OCI-LY1 (cell line): ENCODE data around the gene MNAT1.

Source experiments
- H2AFZ ChIP-seq: fragments of 200-600 bp; sonication (generic), shearing (Covaris generic); 2 replicates; pipeline ENCODE4 v1.6.0; 2014; ENCODE audit warnings: antibody characterized with exemption, mild to moderate bottlenecking, low read length
- H3F3A ChIP-seq: fragments of 200-600 bp; sonication (generic), shearing (Covaris generic); 2 replicates; pipeline ENCODE4 v1.6.0; 2014; ENCODE audit warnings: mild to moderate bottlenecking, antibody characterized with exemption, low read length, moderate library complexity; ENCODE audit not compliant: insufficient read depth
- H3K27ac ChIP-seq: fragments of 200-600 bp; sonication (generic); 2 replicates; pipeline ENCODE4 v1.5.1; 2014; ENCODE audit warnings: low read length, mixed run types, mild to moderate bottlenecking, low read depth; ENCODE audit not compliant: poor library complexity, severe bottlenecking
- H3K27me3 ChIP-seq: fragments of 200-600 bp; sonication (generic); 2 replicates; pipeline ENCODE4 v1.6.0; 2014; ENCODE audit warnings: antibody characterized with exemption, mild to moderate bottlenecking, low read length, moderate library complexity; ENCODE audit not compliant: insufficient read depth
- H3K36me3 ChIP-seq: fragments of 200-600 bp; sonication (generic); 2 replicates; pipeline ENCODE4 v1.6.1; 2014; ENCODE audit warnings: mild to moderate bottlenecking, antibody characterized with exemption, low read length, moderate library complexity, mixed read lengths; ENCODE audit not compliant: insufficient read depth
- H3K4me1 ChIP-seq: fragments of 200-600 bp; sonication (generic); 2 replicates; pipeline ENCODE4 v1.5.1; 2014; ENCODE audit warnings: mild to moderate bottlenecking, low read length, moderate library complexity; ENCODE audit not compliant: insufficient read depth, severe bottlenecking
- H3K4me2 ChIP-seq: fragments of 200-600 bp; sonication (generic), shearing (Covaris generic); 2 replicates; pipeline ENCODE4 v1.6.1; 2014; ENCODE audit warnings: low read length
- H3K4me3 ChIP-seq: fragments of 200-600 bp; sonication (generic); 2 replicates; pipeline ENCODE4 v1.5.1; 2014; ENCODE audit warnings: low read length, low read depth, mild to moderate bottlenecking, mixed read lengths; ENCODE audit not compliant: poor library complexity, severe bottlenecking
- H3K79me2 ChIP-seq: fragments of 200-600 bp; shearing (Covaris generic); 2 replicates; pipeline ENCODE4 v1.6.1; 2016; ENCODE audit warnings: mixed run types, low read length, mixed read lengths; ENCODE audit not compliant: insufficient read depth
- H3K9ac ChIP-seq: fragments of 200-600 bp; sonication (generic), shearing (Covaris generic); 2 replicates; pipeline ENCODE4 v1.6.1; 2014; ENCODE audit warnings: mild to moderate bottlenecking, low read length, mixed read lengths
- H3K9me2 ChIP-seq: fragments of 200-600 bp; sonication (generic), shearing (Covaris generic); 2 replicates; pipeline ENCODE4 v1.6.1; 2014; ENCODE audit warnings: low read depth, mild to moderate bottlenecking, low read length, mixed read lengths
- H3K9me3 ChIP-seq: fragments of 200-600 bp; shearing (Covaris generic); 2 replicates; pipeline ENCODE4 v1.6.1; 2014; ENCODE audit warnings: low read length, mixed read lengths
- H4K20me1 ChIP-seq: fragments of 200-600 bp; sonication (generic), shearing (Covaris generic); 2 replicates; pipeline ENCODE4 v1.6.0; 2016; ENCODE audit warnings: mild to moderate bottlenecking, low read length; ENCODE audit not compliant: insufficient read depth
- EZH2 ChIP-seq: fragments of 200-600 bp; sonication (generic), shearing (Covaris generic); IDR thresholded peaks from 2 replicates; pipeline ENCODE4 v1.8.0; 2017; ENCODE audit warnings: borderline replicate concordance, mixed run types, mild to moderate bottlenecking, antibody characterized with exemption, low read length, moderate library complexity, mixed read lengths
- TF ChIP-seq, protein P1 (sequence below): fragments of 200-600 bp; sonication (generic), shearing (Covaris generic); IDR thresholded peaks from 2 replicates; pipeline ENCODE4 v1.5.1; 2017; ENCODE audit warnings: mild to moderate bottlenecking, antibody characterized with exemption, low read length, moderate library complexity, mixed read lengths

The MNAT1 gene

GRCh38 chr14:60980811-60981632 lies 246.5 kb downstream of the MNAT1 start, which contains the start of the genes SLC38A6 and TRMT5:
Gene SLC38A6 (plus strand): TSS chr14:60981245. CDS start chr14:60981278, 33 bp downstream.
Gene TRMT5 (minus strand): TSS chr14:60981079. CDS start chr14:60980973, 106 bp downstream.
- H3K27me3 ChIP-seq = no peaks in the 10 kb centered on the region
- H3K4me3 ChIP-seq = peak within 1 kb of the TSS; percentile 86
- no peak for TF ChIP-seq EZH2
- TF ChIP-seq, protein P1, sequence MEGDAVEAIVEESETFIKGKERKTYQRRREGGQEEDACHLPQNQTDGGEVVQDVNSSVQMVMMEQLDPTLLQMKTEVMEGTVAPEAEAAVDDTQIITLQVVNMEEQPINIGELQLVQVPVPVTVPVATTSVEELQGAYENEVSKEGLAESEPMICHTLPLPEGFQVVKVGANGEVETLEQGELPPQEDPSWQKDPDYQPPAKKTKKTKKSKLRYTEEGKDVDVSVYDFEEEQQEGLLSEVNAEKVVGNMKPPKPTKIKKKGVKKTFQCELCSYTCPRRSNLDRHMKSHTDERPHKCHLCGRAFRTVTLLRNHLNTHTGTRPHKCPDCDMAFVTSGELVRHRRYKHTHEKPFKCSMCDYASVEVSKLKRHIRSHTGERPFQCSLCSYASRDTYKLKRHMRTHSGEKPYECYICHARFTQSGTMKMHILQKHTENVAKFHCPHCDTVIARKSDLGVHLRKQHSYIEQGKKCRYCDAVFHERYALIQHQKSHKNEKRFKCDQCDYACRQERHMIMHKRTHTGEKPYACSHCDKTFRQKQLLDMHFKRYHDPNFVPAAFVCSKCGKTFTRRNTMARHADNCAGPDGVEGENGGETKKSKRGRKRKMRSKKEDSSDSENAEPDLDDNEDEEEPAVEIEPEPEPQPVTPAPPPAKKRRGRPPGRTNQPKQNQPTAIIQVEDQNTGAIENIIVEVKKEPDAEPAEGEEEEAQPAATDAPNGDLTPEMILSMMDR = no peak
- H3F3A ChIP-seq = no peaks in the 10 kb centered on the region
- H3K36me3 ChIP-seq = peaks cover 35% of the 10 kb centered on the region; the same call in 1 of the 2 replicates
- H3K4me1 ChIP-seq = peaks cover 67% of the 10 kb centered on the region
- no peaks in the 10 kb centered on the region for H4K20me1 ChIP-seq
- H2AFZ ChIP-seq = peak within 1 kb of the TSS; percentile 60
- H3K27ac ChIP-seq = peak within 1 kb of the TSS; percentile 38
- peak within 1 kb of the TSS; percentile 81 for H3K9ac ChIP-seq
- H3K9me2 ChIP-seq = no peaks in the 10 kb centered on the region
- H3K9me3 ChIP-seq = no peaks in the 10 kb centered on the region
- H3K4me2 ChIP-seq = peak within 1 kb of the TSS; percentile 87
- 0 out of 2 replicates have a peak, but pooled peaks cover 4% of the 10 kb centered on the region for H3K79me2 ChIP-seq

GRCh38 chr14:60981633-60982455 lies 247.3 kb downstream of the MNAT1 start:
- H2AFZ ChIP-seq = 0 out of 2 replicates have a peak overlapping the region, but pooled peaks have one; percentile 60
- H3K4me1 ChIP-seq = peaks cover 64% of the 10 kb centered on the region
- peak overlapping the region; percentile 81 for H3K9ac ChIP-seq
- H3K27me3 ChIP-seq = no peaks in the 10 kb centered on the region
- peak overlapping the region; percentile 87 for H3K4me2 ChIP-seq
- peaks cover 40% of the 10 kb centered on the region; the same call in 1 of the 2 replicates for H3K36me3 ChIP-seq
- H3K27ac ChIP-seq = no peak overlapping the region
- TF ChIP-seq, protein P1 = no peak
- TF ChIP-seq EZH2 = no peak
- H4K20me1 ChIP-seq = no peaks in the 10 kb centered on the region
- no peaks in the 10 kb centered on the region for H3F3A ChIP-seq
- H3K4me3 ChIP-seq = peak overlapping the region; percentile 86
- 0 out of 2 replicates have a peak, but pooled peaks cover 4% of the 10 kb centered on the region for H3K79me2 ChIP-seq
- H3K9me2 ChIP-seq = no peaks in the 10 kb centered on the region
- no peaks in the 10 kb centered on the region for H3K9me3 ChIP-seq

GRCh38 chr14:60984196-60984595 lies 249.6 kb downstream of the MNAT1 start:
- no peaks in the 10 kb centered on the region for H3K27me3 ChIP-seq
- TF ChIP-seq EZH2 = no peak
- TF ChIP-seq, protein P1 = no peak
- H3K4me3 ChIP-seq = no peak overlapping the region
- H3K36me3 ChIP-seq = peaks cover 26% of the 10 kb centered on the region; the same call in 1 of the 2 replicates
- no peaks in the 10 kb centered on the region for H3K9me3 ChIP-seq
- peaks cover 42% of the 10 kb centered on the region for H3K4me1 ChIP-seq
- H2AFZ ChIP-seq = no peak overlapping the region
- H3K9ac ChIP-seq = no peak overlapping the region
- no peak overlapping the region for H3K4me2 ChIP-seq
- H3K9me2 ChIP-seq = no peaks in the 10 kb centered on the region
- no peaks in the 10 kb centered on the region for H4K20me1 ChIP-seq
- H3K79me2 ChIP-seq = no peaks in the 10 kb centered on the region
- H3F3A ChIP-seq = no peaks in the 10 kb centered on the region
- peak overlapping the region; percentile 2 for H3K27ac ChIP-seq
